GM12878 (cell line): ENCODE data around the gene IL11. TPM values are rescaled to one million over a fixed set of nuclear protein-coding genes. Genes with fewer than 3 reads are reported as not detected.

Experiments used
- ATAC-seq: fragments of 200-7000 bp; cut with Tn5 transposase; 3 replicates; pipeline ENCODE4 v1.9.1; 2020; ENCODE audit warnings: mild to moderate bottlenecking, moderate library complexity
- BruUV-seq: library from RNA; stranded (reverse); fragments of 400-500 nt; replicated peaks from 2 replicates; lab custom pipeline; 2021; lab: Mats Ljungman, UMichigan
- CTCF ChIA-PET: fragments of 300-600 bp; sonication (Branson Sonifier 250); formaldehyde crosslinking; extraction: SDS; loops from one replicate; lab custom pipeline; 2021; ENCODE audit warnings: inconsistent platforms; lab: Yijun Ruan, JAX
- POLR2A ChIA-PET: fragments of 350-600 bp; formaldehyde crosslinking; extraction: SDS; loops from one replicate; lab custom pipeline; 2021; ENCODE audit warnings: inconsistent platforms; lab: Charles Lee
- RAD21 ChIA-PET: fragments of 300-600 bp; sonication (Branson Sonifier 250); formaldehyde crosslinking; loops from one replicate; lab custom pipeline; 2023; ENCODE audit warnings: antibody characterized with exemption; ENCODE audit not compliant: unreplicated experiment; lab: Charles Lee
- SMC1A ChIA-PET: fragments of 300-600 bp; sonication (Branson Sonifier 250); formaldehyde crosslinking; loops from one replicate; lab custom pipeline; 2023; ENCODE audit not compliant: unreplicated experiment, uncharacterized antibody; lab: Charles Lee
- DNase-seq: peaks from one replicate; pipeline ENCODE4 v3.0.0-alpha.2; 2011; ENCODE audit warnings: low read depth, low spot score
- FAIRE-seq: peaks from 3 replicates; lab custom pipeline; 2011; peaks lifted over from hg19 to GRCh38; lab: Jason Lieb, UNC
- H2AFZ ChIP-seq: 2 replicates; pipeline ENCODE4 v1.6.0; 2011; ENCODE audit warnings: low read depth, low read length, control low read depth; ENCODE audit not compliant: control insufficient read depth
- H3K27ac ChIP-seq: 2 replicates; pipeline ENCODE4 v1.5.1; 2011; ENCODE audit warnings: control low read depth; ENCODE audit not compliant: control insufficient read depth, insufficient read depth
- H3K27me3 ChIP-seq, 2 experiments: replicated peaks in 1 of 2; 2 replicates each; pipeline versions ENCODE4 v1.6.0 to v1.6.1; 2011; ENCODE audit warnings: low read length in 1 of 2; ENCODE audit not compliant: control insufficient read depth in 2 of 2, insufficient read depth in 2 of 2
- H3K36me3 ChIP-seq, 2 experiments: 2 replicates each; pipeline ENCODE4 v1.5.1; 2011; ENCODE audit warnings: low read length in 1 of 2; ENCODE audit not compliant: control insufficient read depth in 2 of 2, insufficient read depth in 2 of 2
- H3K4me1 ChIP-seq: 2 replicates; pipeline ENCODE4 v1.6.1; 2011; ENCODE audit warnings: mild to moderate bottlenecking, low read length, moderate library complexity, mixed read lengths; ENCODE audit not compliant: control insufficient read depth, insufficient read depth
- H3K4me2 ChIP-seq: 2 replicates; pipeline ENCODE4 v1.6.0; 2011; ENCODE audit warnings: control low read depth; ENCODE audit not compliant: control insufficient read depth, insufficient read depth
- H3K4me3 ChIP-seq: fragments of 200-600 bp; sonication (generic); 2 replicates; pipeline ENCODE4 v1.5.1; 2016
- H3K79me2 ChIP-seq: 2 replicates; pipeline ENCODE4 v1.6.0; 2011; ENCODE audit warnings: low read length; ENCODE audit not compliant: control insufficient read depth, insufficient read depth
- H3K9ac ChIP-seq: 2 replicates; pipeline ENCODE4 v1.8.0; 2011; ENCODE audit warnings: low read length, control low read depth, mixed read lengths; ENCODE audit not compliant: control insufficient read depth, insufficient read depth
- H3K9me3 ChIP-seq: replicated peaks from 3 replicates; pipeline ENCODE4 v1.5.1; 2011; ENCODE audit warnings: mild to moderate bottlenecking, low read length; ENCODE audit not compliant: control insufficient read depth, insufficient read depth
- H4K20me1 ChIP-seq: 2 replicates; pipeline ENCODE4 v1.6.0; 2011; ENCODE audit not compliant: control insufficient read depth, insufficient read depth
- CHD1 ChIP-seq: IDR thresholded peaks from 2 replicates; pipeline ENCODE4 v1.6.1; 2012; ENCODE audit warnings: low read depth, low read length, improper control_type of control experiment
- CHD2 ChIP-seq: IDR thresholded peaks from 2 replicates; pipeline ENCODE4 v1.6.1; 2011; ENCODE audit warnings: low read depth, low read length, improper control_type of control experiment, borderline replicate concordance
- MTA2 ChIP-seq: fragments of 450-650 bp; IDR thresholded peaks from 2 replicates; pipeline ENCODE4 v1.6.1; 2016; ENCODE audit warnings: low read depth, mild to moderate bottlenecking, moderate library complexity
- MYB ChIP-seq: fragments of 150-350 bp; IDR thresholded peaks from 2 replicates; pipeline ENCODE4 v1.6.1; 2014; ENCODE audit warnings: mild to moderate bottlenecking, low read depth, low read length, borderline replicate concordance
- NFYB ChIP-seq: IDR thresholded peaks from 2 replicates; pipeline ENCODE4 v1.6.1; 2011; ENCODE audit warnings: low read depth, mild to moderate bottlenecking, low read length, improper control_type of control experiment, moderate library complexity; ENCODE audit not compliant: insufficient read depth
- NR2F1 ChIP-seq: fragments of 450-650 bp; conservative IDR thresholded peaks from 2 replicates; pipeline ENCODE4 v1.6.1; 2017; ENCODE audit warnings: mild to moderate bottlenecking
- POLR2A ChIP-seq: IDR thresholded peaks from 2 replicates; pipeline ENCODE4 v1.6.1; 2011; ENCODE audit warnings: low read depth, mild to moderate bottlenecking, low read length
- POLR2AphosphoS5 ChIP-seq: IDR thresholded peaks from 2 replicates; pipeline ENCODE4 v1.6.1; 2011; ENCODE audit warnings: mild to moderate bottlenecking, low read length, inconsistent platforms
- RCOR1 ChIP-seq: conservative IDR thresholded peaks from 2 replicates; pipeline ENCODE4 v1.6.1; 2012; ENCODE audit warnings: low read depth, low read length, improper control_type of control experiment
- SMC3 ChIP-seq: IDR thresholded peaks from 2 replicates; pipeline ENCODE4 v1.6.1; 2011; ENCODE audit warnings: low read length, improper control_type of control experiment, borderline replicate concordance
- SREBF1 ChIP-seq: IDR thresholded peaks from 2 replicates; pipeline ENCODE4 v1.6.1; 2012; ENCODE audit warnings: mild to moderate bottlenecking, low read length
- YY1 ChIP-seq: IDR thresholded peaks from 2 replicates; pipeline ENCODE4 v1.6.1; 2011; ENCODE audit warnings: low read depth, mild to moderate bottlenecking, low read length
- ZBED1 ChIP-seq: IDR thresholded peaks from 2 replicates; pipeline ENCODE4 v1.6.1; 2016; ENCODE audit warnings: borderline replicate concordance
- WGBS: methylation state at CpG from one replicate; pipeline ENCODE4 v1.1.6; 2016; ENCODE audit warnings: low lambda C conversion rate; ENCODE audit not compliant: insufficient replicate concordance, insufficient coverage; ENCODE audit errors: missing lambda C conversion rate; 5-methylcytosine and 5-hydroxymethylcytosine counted together
- in situ Hi-C: fragments of 300-500 bp; cut with MboI; formaldehyde crosslinking; loops from 9 replicates; pipeline ENCODE4 v1.14.3; 2018; ENCODE audit warnings: mixed read lengths
- intact Hi-C: fragments of 100-400 bp; cut with micrococcal nuclease; formaldehyde crosslinking; loops from one replicate; pipeline ENCODE4 v1.14.2; 2022; ENCODE audit not compliant: unreplicated experiment
- polyA plus RNA-seq, 11 experiments: library from polyadenylated mRNA; depleted of rRNA in 4 of 11; unstranded in 6 of 11; stranded (reverse) in 5 of 11; fragments of >200 nt; fragmentation: Nextera tagmentation in 4 of 11; fragmentation: Illumina TruSeq in 1 of 11; extraction: Ambion mirVana in 4 of 11; extraction: Trizol in 1 of 11; gene quantifications; 1 replicate in 1 of 11; 2 replicates in 10 of 11; pipeline versions ENCODE4 v1.2.1 to v1.2.3, GENCODE V29; 2011 to 2016; ENCODE audit warnings: inconsistent platforms in 2 of 11, missing spikeins in 2 of 11, low read depth in 1 of 11
- total RNA-seq, 4 experiments: library from RNA; depleted of rRNA in 3 of 4; stranded (reverse); fragments of >200 nt in 3 of 4; fragmentation: Illumina TruSeq in 1 of 4; extraction: Trizol in 1 of 4; gene quantifications; 2 replicates each; pipeline versions ENCODE4 v1.2.1 to v1.2.3, GENCODE V29; 2013 to 2021

The IL11 gene
- total and polyA plus RNA-seq, 10 of the 15 experiments (the other 5 are each of a cell fraction or from before 2014, with no cell fraction given), result 0.15 TPM; not detected in 9

DNA sequence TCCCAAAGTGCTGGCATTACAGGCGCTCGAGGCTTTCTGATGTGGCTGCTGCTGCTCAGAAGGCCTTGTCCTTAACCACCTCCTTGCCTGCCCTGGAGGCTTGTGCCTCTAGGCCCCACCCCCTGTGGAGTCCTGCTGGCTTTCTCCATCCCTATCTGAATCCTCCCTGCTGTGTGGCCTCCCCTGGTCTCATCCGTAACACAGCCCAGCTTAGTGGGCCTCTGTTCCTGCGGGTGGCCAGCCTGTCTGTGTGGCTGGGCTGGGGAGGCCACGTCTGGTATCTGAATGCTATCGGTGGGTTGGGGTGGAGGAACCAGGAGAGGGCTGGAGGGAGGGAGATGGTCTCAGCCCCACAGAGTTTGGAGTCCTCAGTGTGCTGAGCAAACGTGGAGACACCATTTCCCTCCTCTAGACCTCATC is 20.2 kb upstream of the IL11 start:
- no peak overlapping the region for H3K4me3 ChIP-seq
- no peak overlapping the region for H3K4me2 ChIP-seq
- no peak for TF ChIP-seq CHD2
- no peak for TF ChIP-seq YY1
- TF ChIP-seq CHD1, result no peak
- no peak for TF ChIP-seq RCOR1
- TF ChIP-seq SREBF1, result no peak
- TF ChIP-seq MTA2, result no peak
- peak; percentile 34 for TF ChIP-seq ZBED1
- TF ChIP-seq POLR2AphosphoS5, result no peak; the same call in 1 of the 2 replicates
- TF ChIP-seq MYB, result no peak
- no peak for TF ChIP-seq NFYB
- TF ChIP-seq POLR2A, result peak; percentile 28; the same call in 1 of the 2 replicates
- TF ChIP-seq NR2F1, result no peak
- no peak for TF ChIP-seq SMC3
- no peaks in the 10 kb centered on the region for H3K9me3 ChIP-seq
- H3K4me1 ChIP-seq, result peaks cover 16% of the 10 kb centered on the region
- peaks cover 14% of the 10 kb centered on the region for H4K20me1 ChIP-seq
- ChIA-PET CTCF (interaction anchor here (1.4 kb wide), 1 partner anchor 89 kb away, joined by 4 read pairs; no protein-coding TSS in a partner anchor), RAD21 (interaction anchor here (0.9 to 1.2 kb wide), 3 partner anchors 14 to 97 kb away, joined by 3 to 4 read pairs (median 3); no protein-coding TSS in a partner anchor), SMC1A (interaction anchor here (0.7 kb wide), 1 partner anchor 9 kb away, joined by 3 read pairs; no protein-coding TSS in a partner anchor), POLR2A (interaction anchor here (0.8 to 1.6 kb wide), 3 partner anchors 12 to 136 kb away, joined by 3 to 4 read pairs (median 4); no protein-coding TSS in a partner anchor)
- no peaks in the 10 kb centered on the region for H3K27me3 ChIP-seq
- no peak overlapping the region for H2AFZ ChIP-seq
- intact Hi-C loops (no loop called here), in situ Hi-C loops (no loop called here)
- FAIRE-seq (no peak), ATAC-seq (no peak), DNase-seq (no peak)
- no peak overlapping the region for H3K9ac ChIP-seq
- BruUV-seq, result no TSS peak
- H3K36me3 ChIP-seq, result peaks cover 19 to 23% of the 10 kb centered on the region in 2 experiments; a peak in 3 of 4 replicates
- WGBS, result 65% methylated on average over 7 of the region's 7 CpGs
- H3K79me2 ChIP-seq, result peaks cover 33% of the 10 kb centered on the region
- no peak overlapping the region for H3K27ac ChIP-seq
